Right atrium auricular region (tissue), 2 donors: Measurements from ENCODE around the gene WARS2. TPM values are rescaled to one million over a fixed set of nuclear protein-coding genes. Genes with fewer than 3 reads are reported as not detected.

Source experiments
- DNase-seq: peaks from one replicate; pipeline ENCODE4 v3.0.0-alpha.2; 2019; ENCODE audit warnings: low spot score
- H3K27ac ChIP-seq, 2 donors: fragments of 200-600 bp; sonication (generic); 1 replicate in 1 of 2; 2 replicates in 1 of 2; pipeline ENCODE4 v1.5.1; 2016 to 2019
- H3K27me3 ChIP-seq, 2 donors: fragments of 200-600 bp; sonication (generic); one replicate each; pipeline versions ENCODE4 v1.5.1 to v1.6.0; 2017 to 2019
- H3K36me3 ChIP-seq: fragments of 200-600 bp; sonication (generic); one replicate; pipeline ENCODE4 v1.5.1; 2016
- H3K4me1 ChIP-seq, 2 donors: fragments of 200-600 bp; sonication (generic); one replicate each; pipeline versions ENCODE4 v1.5.1 to v1.6.0; 2017 to 2019
- H3K4me3 ChIP-seq, 2 donors: fragments of 200-600 bp; sonication (generic); 1 replicate in 1 of 2; 2 replicates in 1 of 2; pipeline ENCODE4 v1.5.1; 2017 to 2019; ENCODE audit warnings: mild to moderate bottlenecking in 1 of 2, moderate library complexity in 1 of 2
- H3K9me3 ChIP-seq, 2 donors: fragments of 200-600 bp; sonication (generic); one replicate each; pipeline ENCODE4 v1.5.1; 2019
- total RNA-seq, 2 donors: library from RNA; depleted of rRNA; stranded (reverse); fragments of >200 nt; gene quantifications; one replicate each; pipeline ENCODE4 v1.1.0, GENCODE V29; 2016
- TF ChIP-seq, protein P1 (sequence below), 2 donors: fragments of 200-600 bp; sonication (generic); IDR thresholded peaks; one replicate each; pipeline ENCODE4 v1.5.1; 2019; ENCODE audit warnings: antibody characterized with exemption in 2 of 2

WARS2 gene
- total RNA-seq, 2 donors from 2014 or later = 9.5 to 13.2 TPM

DNA sequence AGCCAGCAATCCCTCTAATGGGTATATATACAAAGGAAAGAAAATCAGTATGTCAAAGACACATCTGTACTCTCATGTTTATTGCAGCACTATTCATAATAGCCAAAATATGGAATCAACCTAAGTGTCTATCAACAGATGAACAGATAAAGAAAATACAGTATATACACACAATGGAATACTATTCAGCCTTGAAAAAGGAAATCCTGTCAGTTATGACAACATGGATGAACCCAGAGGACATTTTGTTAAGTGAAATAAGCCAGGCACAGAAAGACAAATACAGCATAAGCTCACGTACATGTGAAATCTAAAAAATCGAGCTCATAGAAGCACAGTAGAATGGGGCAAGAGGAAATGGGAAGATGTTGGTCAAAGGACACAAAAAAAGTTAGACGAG is 69.1 kb downstream of the WARS2 start:
- no peaks in the 10 kb centered on the region for H3K9me3 ChIP-seq
- H3K4me3 ChIP-seq = no peak overlapping the region
- H3K27ac ChIP-seq = no peak overlapping the region
- no peaks in the 10 kb centered on the region for H3K27me3 ChIP-seq
- H3K36me3 ChIP-seq = no peaks in the 10 kb centered on the region
- no peak for DNase-seq
- TF ChIP-seq, protein P1, sequence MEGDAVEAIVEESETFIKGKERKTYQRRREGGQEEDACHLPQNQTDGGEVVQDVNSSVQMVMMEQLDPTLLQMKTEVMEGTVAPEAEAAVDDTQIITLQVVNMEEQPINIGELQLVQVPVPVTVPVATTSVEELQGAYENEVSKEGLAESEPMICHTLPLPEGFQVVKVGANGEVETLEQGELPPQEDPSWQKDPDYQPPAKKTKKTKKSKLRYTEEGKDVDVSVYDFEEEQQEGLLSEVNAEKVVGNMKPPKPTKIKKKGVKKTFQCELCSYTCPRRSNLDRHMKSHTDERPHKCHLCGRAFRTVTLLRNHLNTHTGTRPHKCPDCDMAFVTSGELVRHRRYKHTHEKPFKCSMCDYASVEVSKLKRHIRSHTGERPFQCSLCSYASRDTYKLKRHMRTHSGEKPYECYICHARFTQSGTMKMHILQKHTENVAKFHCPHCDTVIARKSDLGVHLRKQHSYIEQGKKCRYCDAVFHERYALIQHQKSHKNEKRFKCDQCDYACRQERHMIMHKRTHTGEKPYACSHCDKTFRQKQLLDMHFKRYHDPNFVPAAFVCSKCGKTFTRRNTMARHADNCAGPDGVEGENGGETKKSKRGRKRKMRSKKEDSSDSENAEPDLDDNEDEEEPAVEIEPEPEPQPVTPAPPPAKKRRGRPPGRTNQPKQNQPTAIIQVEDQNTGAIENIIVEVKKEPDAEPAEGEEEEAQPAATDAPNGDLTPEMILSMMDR (IDR thresholded peaks at IDR 0.05) = no peak
- H3K4me1 ChIP-seq = no peaks in the 10 kb centered on the region

DNA sequence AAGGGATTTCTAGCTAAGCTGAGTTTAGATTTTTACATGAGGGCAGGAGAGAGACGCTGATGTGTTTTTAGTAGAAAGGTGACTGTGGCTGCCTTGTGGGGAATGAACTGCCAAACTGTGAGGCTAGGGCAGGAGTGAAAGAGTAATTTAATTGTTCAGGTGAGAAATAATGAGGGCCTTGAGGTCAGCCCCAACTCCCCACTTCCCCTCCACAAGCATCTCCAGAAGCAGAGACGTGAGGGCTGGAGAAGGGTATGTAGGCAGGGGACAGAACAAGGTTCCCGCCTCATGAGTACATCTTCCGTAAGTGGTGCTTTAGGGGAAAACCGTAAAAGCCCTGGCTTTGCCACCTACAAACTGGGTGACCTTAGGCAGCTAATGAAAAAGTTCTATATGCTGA is 70.8 kb downstream of the WARS2 start:
- Histone ChIP-seq H3K27ac (no peak overlapping the region), H3K27me3 (no peaks in the 10 kb centered on the region), H3K9me3 (no peaks in the 10 kb centered on the region), H3K4me3 (no peak overlapping the region), H3K4me1 (no peaks in the 10 kb centered on the region), H3K36me3 (no peaks in the 10 kb centered on the region)
- no peak for DNase-seq
- TF ChIP-seq, protein P1 (IDR thresholded peaks at IDR 0.05) = no peak

DNA sequence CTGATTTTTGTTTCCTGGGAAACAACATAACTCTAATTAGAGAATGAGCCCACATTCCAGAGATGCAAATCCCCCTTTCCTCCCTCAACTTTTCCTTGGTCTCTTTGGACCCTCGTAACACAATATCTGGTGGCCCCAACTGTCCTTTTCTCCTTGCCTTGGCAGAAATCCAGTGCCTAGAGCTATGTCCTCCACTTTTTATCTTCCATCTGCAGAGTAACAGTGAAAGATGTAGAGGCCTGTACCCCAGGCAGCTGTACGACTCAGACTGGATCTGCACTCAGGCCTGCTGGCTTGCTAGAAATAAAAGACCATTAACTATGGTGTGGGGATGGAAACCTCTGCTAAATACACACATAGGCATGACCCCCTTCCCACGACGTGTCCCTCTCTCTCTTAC is 72.0 kb downstream of the WARS2 start:
- DNase-seq = no peak
- no peak overlapping the region for H3K4me3 ChIP-seq
- TF ChIP-seq, protein P1 (IDR thresholded peaks at IDR 0.05) = no peak
- H3K36me3 ChIP-seq = no peaks in the 10 kb centered on the region
- no peaks in the 10 kb centered on the region for H3K4me1 ChIP-seq
- H3K27me3 ChIP-seq = no peaks in the 10 kb centered on the region
- no peak overlapping the region for H3K27ac ChIP-seq
- H3K9me3 ChIP-seq = no peaks in the 10 kb centered on the region

DNA sequence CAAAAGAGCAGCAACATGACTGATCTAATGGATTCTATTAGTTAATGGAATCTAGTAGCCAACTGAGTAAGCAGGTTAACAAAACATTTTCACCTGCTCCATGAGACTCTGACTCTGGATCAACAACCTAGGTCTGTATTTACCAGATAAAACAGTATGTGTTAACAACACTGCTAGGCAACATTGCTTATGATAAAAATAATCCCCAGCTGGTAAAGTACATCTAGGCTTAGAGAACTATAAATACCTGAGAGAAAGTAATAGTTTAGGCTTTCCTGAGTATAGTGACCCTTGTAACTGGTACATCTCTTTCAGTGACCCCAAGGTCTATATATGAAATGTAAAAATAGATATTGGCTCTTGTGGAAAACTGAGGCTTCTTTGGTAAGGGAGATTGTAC is 78.8 kb downstream of the WARS2 start:
- Histone ChIP-seq H3K9me3 (no peaks in the 10 kb centered on the region), H3K27ac (no peak overlapping the region), H3K4me3 (no peak overlapping the region), H3K4me1 (no peaks in the 10 kb centered on the region), H3K27me3 (no peaks in the 10 kb centered on the region), H3K36me3 (peaks cover 4% of the 10 kb centered on the region)
- TF ChIP-seq, protein P1 (IDR thresholded peaks at IDR 0.05) = no peak
- DNase-seq = no peak

DNA sequence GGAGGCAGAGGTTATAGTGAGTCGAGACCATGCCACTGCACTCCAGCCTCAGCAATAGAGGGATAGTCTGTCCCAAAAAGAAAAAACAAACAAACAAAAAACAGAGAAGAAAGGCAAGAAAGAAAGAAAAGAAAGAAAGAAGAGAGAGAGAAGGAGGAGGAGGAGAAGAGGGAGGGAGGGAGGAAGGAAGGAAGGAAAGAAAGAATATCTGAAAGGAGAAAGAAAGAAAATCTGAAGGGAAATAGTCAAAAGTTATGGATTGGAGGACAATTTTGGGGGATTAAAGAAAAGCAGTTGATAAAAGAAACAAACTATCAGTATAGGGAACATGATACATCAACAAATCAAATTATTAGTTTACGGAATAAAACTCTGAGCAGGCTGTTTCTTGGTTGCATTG is 84.9 kb downstream of the WARS2 start:
- H3K9me3 ChIP-seq = no peaks in the 10 kb centered on the region

DNA sequence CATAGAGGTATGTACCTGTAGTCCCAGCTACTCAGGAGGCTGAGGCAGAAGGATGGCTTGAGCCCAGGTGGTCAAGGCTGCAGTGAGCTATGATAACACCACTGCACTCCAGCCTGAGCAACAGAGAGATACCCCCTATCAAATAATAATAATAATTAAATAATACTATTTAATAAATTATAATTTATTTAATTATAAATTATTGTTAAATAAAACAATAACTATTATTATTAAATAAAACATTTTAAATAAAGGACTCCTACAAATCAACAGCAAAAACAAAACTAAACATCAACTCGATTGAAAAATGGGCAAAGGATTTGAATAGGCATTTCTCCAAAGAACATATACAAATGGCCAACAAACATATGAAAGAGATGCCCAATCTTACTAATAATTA is 86.5 kb downstream of the WARS2 start:
- Histone ChIP-seq H3K9me3 (no peaks in the 10 kb centered on the region), H3K36me3 (peaks cover 6% of the 10 kb centered on the region), H3K27me3 (no peaks in the 10 kb centered on the region), H3K4me1 (no peaks in the 10 kb centered on the region), H3K27ac (no peak overlapping the region), H3K4me3 (no peak overlapping the region)
- no peak for DNase-seq
- TF ChIP-seq, protein P1 (IDR thresholded peaks at IDR 0.05) = no peak

More for the DNA sequence above, 84.9 kb downstream of the WARS2 start:
- no peak for DNase-seq
- H3K4me1 ChIP-seq = no peaks in the 10 kb centered on the region
- H3K27ac ChIP-seq = no peak overlapping the region
- H3K27me3 ChIP-seq = no peaks in the 10 kb centered on the region
- TF ChIP-seq, protein P1 (IDR thresholded peaks at IDR 0.05) = no peak
- peaks cover 6% of the 10 kb centered on the region for H3K36me3 ChIP-seq
- no peak overlapping the region for H3K4me3 ChIP-seq
